ELF-1 (cell line): ENCODE results near the gene RXRA.
A peak's percentile ranks its signal among the peaks of the same experiment; 100 is the strongest.

Source experiments
- DNase-seq: peaks from one replicate; pipeline ENCODE4 v3.0.0-alpha.2; 2016; ENCODE audit warnings: low read depth, low spot score

Gene RXRA

GRCh38 chr9:134323741-134324358, 2.4 kb upstream of the RXRA start:
- peak; percentile 72 for DNase-seq

DNA sequence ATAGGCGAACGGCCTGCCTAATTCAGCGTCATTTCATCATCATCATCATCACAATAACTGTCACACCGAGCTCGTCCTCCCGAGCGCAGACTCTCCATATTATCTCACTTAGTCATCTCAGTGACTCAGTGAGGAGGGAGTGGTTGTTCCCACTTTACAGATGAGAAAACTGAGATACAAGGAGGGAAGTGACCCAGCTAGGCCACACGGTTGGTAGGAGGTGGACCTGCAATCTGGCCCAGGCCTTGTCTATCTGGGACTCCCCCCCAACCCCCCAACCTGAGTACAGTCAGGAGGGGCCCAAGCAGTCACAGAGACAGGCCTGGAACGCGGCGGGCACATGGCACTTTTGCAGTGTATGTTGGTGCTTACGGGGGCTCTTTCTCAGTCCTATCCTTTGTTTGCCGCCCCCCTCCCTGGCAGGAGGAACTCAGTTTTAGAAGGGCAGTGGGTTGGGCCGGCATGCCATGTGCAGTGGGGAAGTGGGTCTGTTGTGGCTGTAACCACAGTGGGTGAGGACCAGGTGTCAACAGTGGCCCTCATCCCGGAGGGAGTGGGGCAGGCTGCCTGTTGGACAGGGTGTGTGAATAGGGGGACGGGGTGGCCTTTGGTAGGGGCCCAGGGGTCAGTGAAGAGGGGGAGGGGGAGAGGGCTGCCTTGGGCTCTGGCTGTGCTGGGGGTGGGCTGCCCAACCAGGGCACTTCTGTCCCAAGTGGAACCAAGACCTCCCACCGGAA, 1.7 kb upstream of the RXRA start:
- no peak for DNase-seq

- DNase-seq = peak; percentile 73
These were observed 1.0 kb upstream of the RXRA start for GRCh38 chr9:134325096-134325812.

- peak; percentile 42 for DNase-seq
These were observed 708 bp downstream of the RXRA start for GRCh38 chr9:134326724-134327601.

- no peak for DNase-seq
These were observed 1.5 kb downstream of the RXRA start for GRCh38 chr9:134327671-134328231.

DNA sequence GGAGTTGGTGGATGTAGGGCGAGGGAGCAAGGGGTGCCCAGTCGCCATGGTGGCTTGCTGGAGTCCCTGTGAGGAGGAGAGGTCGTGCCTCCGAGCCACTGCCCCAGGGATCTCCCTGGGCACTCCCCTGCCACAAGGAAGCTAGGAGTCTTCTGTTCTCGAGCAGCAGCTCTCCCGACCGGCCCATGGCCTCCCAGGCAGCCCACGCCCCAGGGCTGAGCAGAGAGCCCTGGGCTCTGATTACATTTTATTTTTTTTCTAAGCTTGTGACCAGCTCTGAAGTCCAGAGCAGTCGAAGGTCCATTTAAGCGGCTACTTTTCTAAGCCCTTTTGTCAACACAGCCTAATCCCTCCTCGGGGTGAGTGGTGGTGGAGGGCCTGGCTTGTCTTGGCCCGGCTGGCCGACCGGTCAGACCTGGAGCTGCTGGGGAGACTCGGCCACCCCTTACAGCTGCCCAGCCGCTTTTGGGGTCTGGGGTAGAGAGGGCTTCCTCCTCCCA, 2.1 kb downstream of the RXRA start:
- DNase-seq = peak; percentile 80

DNA sequence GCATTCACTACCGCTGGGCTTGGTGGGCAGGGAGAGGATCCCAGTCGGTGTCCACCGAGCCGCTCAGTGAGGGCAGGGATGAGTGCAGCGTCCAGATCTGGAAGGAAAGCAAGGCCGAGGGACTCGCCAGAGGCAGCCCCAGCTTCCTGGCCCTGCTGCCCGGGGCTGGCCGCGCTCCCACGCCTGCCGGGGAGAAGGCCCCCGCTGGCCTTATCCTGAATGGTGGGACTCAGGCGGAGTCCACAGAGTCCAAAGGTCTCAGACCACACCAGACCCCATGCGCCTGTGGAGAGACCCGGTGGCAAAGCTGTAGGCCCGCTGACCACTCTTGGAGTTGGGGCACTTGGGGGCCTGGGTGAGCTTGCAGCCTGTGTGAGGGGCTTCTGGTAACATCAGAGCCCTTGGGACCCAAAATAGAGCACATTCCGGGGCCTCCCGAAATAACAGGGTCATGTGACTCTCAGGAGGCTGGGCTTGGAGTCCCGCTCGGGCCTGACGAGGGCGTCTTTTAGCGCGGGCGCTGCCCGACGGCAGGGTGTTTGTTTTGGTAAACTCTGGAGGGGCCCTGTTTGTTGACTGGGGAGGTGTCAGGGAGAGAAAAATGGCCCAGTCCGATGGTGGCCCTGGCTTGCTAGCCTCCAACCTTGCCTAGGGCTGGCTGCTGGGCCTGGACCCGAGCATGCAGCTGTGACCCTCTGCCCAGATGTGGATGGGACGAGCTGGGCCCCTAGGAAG, 2.8 kb downstream of the RXRA start:
- DNase-seq = peak; percentile 69

DNA sequence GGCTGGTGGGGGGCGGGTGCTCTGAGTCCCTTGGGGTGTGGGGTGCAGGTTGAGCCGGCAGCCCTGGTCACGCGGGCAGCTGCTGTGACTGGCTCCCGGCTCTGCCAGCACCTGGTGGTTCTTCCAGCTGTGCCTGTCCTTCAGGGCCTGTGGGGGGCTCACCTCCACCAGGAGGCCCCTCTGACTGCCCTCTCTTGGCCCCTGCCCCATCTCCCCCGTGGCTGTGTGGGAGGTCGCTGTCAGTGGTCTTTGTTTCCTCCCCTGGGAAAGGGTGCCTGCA, 3.3 kb downstream of the RXRA start:
- no peak for DNase-seq

GRCh38 chr9:134329886-134330285, 3.6 kb downstream of the RXRA start:
- no peak for DNase-seq

DNA sequence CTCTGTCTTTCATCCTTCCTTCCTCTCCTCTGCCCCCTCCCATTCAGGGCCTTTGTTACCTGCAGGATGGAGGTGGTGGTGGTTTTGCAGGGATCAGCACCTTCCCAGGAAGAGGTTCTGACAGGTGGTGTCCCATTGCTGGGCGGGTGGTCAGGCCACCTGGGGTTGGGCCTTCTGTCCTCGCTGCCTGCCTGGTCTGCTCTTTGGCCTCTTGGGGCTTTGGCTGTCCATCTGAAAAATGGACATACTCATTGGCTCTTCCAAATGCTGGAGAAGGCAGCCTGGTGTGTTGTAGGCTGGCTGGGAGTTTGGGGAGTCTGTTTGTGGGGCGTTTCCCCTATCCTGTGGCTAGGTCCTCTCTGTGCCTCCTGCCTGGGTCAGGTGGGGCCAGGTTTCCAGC, 4.3 kb downstream of the RXRA start:
- DNase-seq = no peak

GRCh38 chr9:134331186-134332025, 5.2 kb downstream of the RXRA start:
- no peak for DNase-seq

GRCh38 chr9:134332266-134332665, 6.0 kb downstream of the RXRA start:
- no peak for DNase-seq

DNA sequence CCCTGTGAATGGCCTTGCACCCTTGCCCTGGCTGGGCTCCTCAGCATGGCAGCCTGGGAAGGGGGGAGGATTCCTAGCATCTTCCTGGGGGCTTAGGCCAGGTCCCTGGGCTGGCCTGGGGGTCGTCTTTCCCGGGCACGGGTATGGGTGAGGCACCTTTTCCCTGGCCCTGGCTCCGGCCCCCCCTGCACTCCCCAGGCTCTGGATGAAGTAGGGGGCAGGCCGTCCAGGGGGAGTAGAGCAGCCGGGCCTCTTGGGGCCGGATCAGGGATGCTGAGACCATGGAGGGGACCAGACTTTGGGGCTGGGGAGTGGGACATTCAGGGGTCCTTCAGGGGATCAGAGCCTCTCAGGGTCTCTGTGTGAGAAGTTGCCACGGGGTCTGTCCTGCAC, 6.6 kb downstream of the RXRA start:
- no peak for DNase-seq

GRCh38 chr9:134333234-134333873, 7.1 kb downstream of the RXRA start:
- DNase-seq = peak; percentile 57

DNA sequence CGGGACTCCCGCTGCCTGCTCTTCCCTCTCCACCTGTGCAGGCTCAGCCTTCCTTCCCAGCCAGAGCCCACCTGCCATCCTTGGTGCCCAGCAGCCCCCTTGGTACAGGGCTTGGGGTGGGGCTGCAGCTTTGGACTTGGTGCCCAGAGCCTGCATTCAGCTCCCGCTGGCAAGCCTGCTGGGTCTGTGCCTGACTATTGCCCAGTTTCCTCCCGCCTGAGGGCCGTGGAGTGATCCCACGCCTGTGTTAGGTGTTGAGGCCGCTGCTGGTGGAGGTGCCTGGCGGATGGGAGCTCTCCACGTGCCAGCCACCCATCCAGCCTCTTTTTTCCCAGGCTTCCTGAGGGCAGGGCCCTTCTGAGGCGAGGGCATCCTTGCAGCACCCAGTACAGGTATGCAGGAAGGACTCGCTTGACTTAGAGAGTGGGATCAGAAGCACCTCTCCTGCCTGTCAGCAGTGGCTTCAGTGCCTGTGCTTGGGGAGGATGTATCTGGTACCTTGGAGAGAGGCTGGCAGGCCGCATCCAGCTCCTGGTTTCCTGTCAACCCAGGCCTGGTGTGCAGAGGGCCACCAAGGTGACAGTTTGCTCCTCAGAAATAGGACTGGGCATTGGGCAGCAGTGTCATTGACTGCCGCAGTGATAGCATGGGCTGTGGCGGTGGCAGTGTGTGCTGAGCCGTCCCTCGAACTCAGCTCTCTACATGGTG, 7.8 kb downstream of the RXRA start:
- no peak for DNase-seq

DNA sequence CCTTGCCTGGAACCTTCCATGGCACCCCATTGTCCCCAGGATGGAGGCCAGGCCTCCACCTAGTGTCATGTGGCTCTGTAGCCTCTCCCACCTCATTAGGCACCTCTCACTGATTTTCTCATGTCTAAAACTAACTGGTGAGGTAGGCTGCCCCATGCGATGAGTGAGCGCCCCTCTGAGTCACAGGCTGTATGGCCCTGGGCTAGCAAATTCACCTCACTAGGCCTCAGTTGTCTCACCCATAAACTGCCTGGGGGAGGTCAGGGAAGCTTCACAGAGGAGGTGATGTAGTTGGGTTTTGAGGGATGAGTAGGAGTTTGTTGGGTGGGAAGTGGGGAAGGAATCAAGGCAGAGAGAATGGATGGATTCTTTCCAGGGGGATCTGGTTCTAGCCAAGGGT, 8.8 kb downstream of the RXRA start:
- DNase-seq = no peak

GRCh38 chr9:134335486-134336220, 9.4 kb downstream of the RXRA start:
- no peak for DNase-seq

DNA sequence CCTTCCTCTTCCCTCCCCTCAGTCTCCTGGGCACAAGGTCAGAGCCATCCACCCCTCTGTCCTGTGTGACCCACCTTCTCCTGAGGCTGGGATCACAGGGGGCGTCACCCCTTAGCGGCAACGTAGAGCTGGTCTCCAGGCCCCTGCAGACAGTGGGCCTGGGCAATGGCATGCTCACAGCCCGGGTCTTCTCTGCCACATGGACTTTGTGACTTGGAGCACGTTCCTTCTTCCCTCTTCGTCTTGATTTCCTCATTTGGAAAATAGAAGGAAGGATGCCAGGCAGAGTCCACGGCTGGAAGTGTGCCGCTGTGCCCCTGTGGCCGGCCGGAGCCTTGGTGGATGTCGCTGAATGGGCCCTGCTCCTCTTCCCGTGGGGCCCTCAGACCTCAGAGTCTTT, 10.0 kb downstream of the RXRA start:
- DNase-seq = no peak
